Gastroesophageal sphincter (tissue), 3 donors: ENCODE measurements around the gene DHX30.

ENCODE experiments used
- CTCF ChIP-seq, 4 experiments: fragments of 200-600 bp in 2 of 4; fragments of 450-650 bp in 2 of 4; sonication (generic) in 1 of 4; IDR thresholded peaks; one replicate each; pipeline ENCODE4 v1.5.1; 2017 to 2019; ENCODE audit warnings: antibody characterized with exemption in 4 of 4, mild to moderate bottlenecking in 2 of 4, moderate library complexity in 2 of 4
- EP300 ChIP-seq: sonication (generic); formaldehyde crosslinking; IDR thresholded peaks from one replicate; pipeline ENCODE4 v1.6.1; 2017; ENCODE audit warnings: antibody characterized with exemption, mild to moderate bottlenecking
- POLR2A ChIP-seq, 2 donors: fragments of 450-650 bp; IDR thresholded peaks; one replicate each; pipeline ENCODE4 v1.6.1; 2017; ENCODE audit warnings: antibody characterized with exemption in 2 of 2, mild to moderate bottlenecking in 2 of 2, moderate library complexity in 1 of 2
- POLR2AphosphoS5 ChIP-seq: sonication (generic); formaldehyde crosslinking; IDR thresholded peaks from one replicate; pipeline ENCODE4 v1.6.1; 2017; ENCODE audit warnings: antibody characterized with exemption

- TF ChIP-seq CTCF (IDR thresholded peaks at IDR 0.05) (no peak), EP300 (no peak), POLR2AphosphoS5 (no peak), POLR2A (IDR thresholded peaks at IDR 0.05) (no peak)
These were observed 88.7 kb downstream of the DHX30 start for GRCh38 chr3:47891613-47892005.
